ENCODE measurements around the gene SAPCD2.

- TF ChIP-seq CTCF (conservative IDR thresholded peaks at IDR 0.05; ENCODE audit: low read depth in 2 of 2) (peak; percentile 76 to 81), POLR2AphosphoS5 (IDR thresholded peaks at IDR 0.05; ENCODE audit: low read depth) (peak; percentile 67), ETS1 (IDR thresholded peaks at IDR 0.05) (no peak), EZH2 (IDR thresholded peaks at IDR 0.05; ENCODE audit: low read depth, unreplicated experiment) (peak; percentile 23), CREB1 (CRISPR knock-in tag; IDR thresholded peaks at IDR 0.05; ENCODE audit: low read depth) (no peak), REST (IDR thresholded peaks at IDR 0.05; ENCODE audit: unreplicated experiment) (peak; percentile 89), JUNB (IDR thresholded peaks at IDR 0.05; ENCODE audit: unreplicated experiment) (no peak), EZH2phosphoT487 (IDR thresholded peaks at IDR 0.05; ENCODE audit: unreplicated experiment) (no peak), ZNF114 (CRISPR knock-in tag; IDR thresholded peaks at IDR 0.05) (no peak)
Observed at GRCh38 chr9:137046088-137046787, 24.1 kb downstream of the SAPCD2 start, which contains the start of gene NPDC1.
